Stimulated activated naive CD8-positive, alpha-beta T cell treated with anti-CD3 and anti-CD28 coated beads, Interleukin-15, amount 100 ng/mL, for 72 hours (primary cell): ENCODE measurements around the gene LDLR.
"Not testable (repeated sequence)": the region's sequence is repeated elsewhere in the genome, so short reads cannot be mapped to it uniquely, and the experiment has no call there.

Source experiments
- ATAC-seq: fragments of 150-1000 bp; cut with Tn5 transposase; 2 replicates; pipeline ENCODE4 v1.10.0; 2021; ENCODE audit warnings: mild to moderate bottlenecking, moderate library complexity
- DNase-seq, 2 donors: peaks; one replicate each; pipeline ENCODE4 v3.0.0; 2021 to 2022
- H3K27ac Mint-ChIP-seq, 2 donors: one replicate each; pipeline ENCODE4 v1.8.0; 2022; ENCODE audit warnings: mild to moderate bottlenecking in 2 of 2, mixed read lengths in 2 of 2, moderate library complexity in 2 of 2
- H3K27me3 Mint-ChIP-seq: one replicate; pipeline ENCODE4 v1.8.0; 2022; ENCODE audit warnings: mixed read lengths
- H3K4me1 Mint-ChIP-seq: one replicate; pipeline ENCODE4 v1.8.0; 2022; ENCODE audit warnings: mild to moderate bottlenecking, mixed read lengths
- H3K4me3 Mint-ChIP-seq, 2 donors: one replicate each; pipeline ENCODE4 v1.8.0; 2022; ENCODE audit warnings: mild to moderate bottlenecking in 2 of 2, mixed read lengths in 2 of 2, moderate library complexity in 1 of 2
- H3K9me3 Mint-ChIP-seq, 2 donors: one replicate each; pipeline ENCODE4 v1.8.0; 2022; ENCODE audit warnings: mixed read lengths in 2 of 2

Gene LDLR

DNA sequence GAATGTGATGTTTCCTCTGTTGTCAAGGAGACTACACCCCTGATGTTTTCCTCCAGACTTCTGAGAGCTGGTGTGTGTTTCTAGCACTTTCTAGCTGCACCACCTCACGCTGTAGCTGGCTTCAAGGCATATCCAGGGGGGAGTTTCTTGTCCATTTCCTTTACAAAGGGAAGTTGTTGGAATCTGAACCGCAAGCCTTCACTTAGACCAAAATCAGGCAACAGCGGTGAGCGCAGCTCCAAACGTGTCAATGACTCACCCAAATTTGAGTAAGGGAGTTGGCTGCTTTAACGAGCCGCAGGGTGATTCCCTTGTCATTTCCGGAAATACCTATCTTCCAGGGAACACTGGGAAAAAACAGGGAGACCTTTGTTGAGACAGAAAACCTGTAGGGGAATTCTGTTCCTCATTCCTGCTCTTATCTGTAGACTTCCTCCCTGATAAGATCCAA is 2.5 kb downstream of the LDLR start:
- no peak for ATAC-seq
- DNase-seq, result peak in 1 of 2 donors; percentile 43
- Mint-ChIP-seq H3K9me3 (peaks cover 0 to 5% of the 10 kb centered on the region in 2 donors), H3K27ac (peak overlapping the region; percentile 97 to 98), H3K4me1 (peaks cover 73% of the 10 kb centered on the region), H3K4me3 (peak overlapping the region; percentile 95 to 97), H3K27me3 (no peaks in the 10 kb centered on the region)

GRCh38 chr19:11092181-11092538 is 2.9 kb downstream of the LDLR start:
- ATAC-seq, result no peak
- peaks cover 77% of the 10 kb centered on the region for H3K4me1 Mint-ChIP-seq
- H3K4me3 Mint-ChIP-seq, result peak overlapping the region; percentile 62 to 95
- peaks cover 0 to 5% of the 10 kb centered on the region in 2 donors for H3K9me3 Mint-ChIP-seq
- peak in 1 of 2 donors; percentile 48 for DNase-seq
- no peaks in the 10 kb centered on the region for H3K27me3 Mint-ChIP-seq
- peak overlapping the region; percentile 87 to 97 for H3K27ac Mint-ChIP-seq

- peaks cover 78% of the 10 kb centered on the region for H3K4me1 Mint-ChIP-seq
- no peak for DNase-seq
- H3K27ac Mint-ChIP-seq, result peak overlapping the region in 1 of 2 donors; percentile 95
- H3K4me3 Mint-ChIP-seq, result peak overlapping the region; percentile 15 to 49
- H3K9me3 Mint-ChIP-seq, result peaks cover 0 to 5% of the 10 kb centered on the region in 2 donors
- no peak for ATAC-seq
- H3K27me3 Mint-ChIP-seq, result no peaks in the 10 kb centered on the region
Measured at GRCh38 chr19:11093689-11094238, 4.5 kb downstream of the LDLR start.

DNA sequence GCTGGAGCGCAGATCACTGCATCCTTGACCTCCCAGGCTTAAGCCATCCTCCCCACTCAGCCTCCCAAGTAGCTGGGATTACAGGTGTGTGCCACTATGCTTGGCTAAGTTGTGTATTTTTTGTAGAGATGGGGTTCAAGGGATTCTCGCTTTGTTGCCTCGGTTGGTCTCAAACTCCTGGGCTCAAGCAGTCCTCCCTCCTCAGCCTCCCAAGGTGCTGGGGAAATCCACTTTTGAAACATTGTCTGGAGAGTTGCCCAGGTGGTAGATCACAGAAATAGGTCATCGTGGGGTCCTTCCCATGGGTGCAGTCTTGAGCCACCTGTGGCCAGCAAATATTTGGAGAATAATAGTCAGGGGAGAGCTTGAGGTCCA is 5.2 kb downstream of the LDLR start:
- peak overlapping the region; percentile 84 to 95 for H3K27ac Mint-ChIP-seq
- no peaks in the 10 kb centered on the region for H3K27me3 Mint-ChIP-seq
- H3K9me3 Mint-ChIP-seq, result peaks cover 0 to 5% of the 10 kb centered on the region in 2 donors
- H3K4me1 Mint-ChIP-seq, result peaks cover 76% of the 10 kb centered on the region
- DNase-seq (no peak), ATAC-seq (no peak)
- H3K4me3 Mint-ChIP-seq, result peak overlapping the region; percentile 74 to 76

GRCh38 chr19:11096210-11096841 is 7.1 kb downstream of the LDLR start:
- H3K9me3 Mint-ChIP-seq, result peaks cover 0 to 5% of the 10 kb centered on the region in 2 donors
- peak overlapping the region; percentile 74 to 76 for H3K4me3 Mint-ChIP-seq
- H3K27me3 Mint-ChIP-seq, result no peaks in the 10 kb centered on the region
- peaks cover 76% of the 10 kb centered on the region for H3K4me1 Mint-ChIP-seq
- DNase-seq, result peak; percentile 54 to 60
- H3K27ac Mint-ChIP-seq, result peak overlapping the region; percentile 95
- ATAC-seq, result peak; percentile 65

DNA sequence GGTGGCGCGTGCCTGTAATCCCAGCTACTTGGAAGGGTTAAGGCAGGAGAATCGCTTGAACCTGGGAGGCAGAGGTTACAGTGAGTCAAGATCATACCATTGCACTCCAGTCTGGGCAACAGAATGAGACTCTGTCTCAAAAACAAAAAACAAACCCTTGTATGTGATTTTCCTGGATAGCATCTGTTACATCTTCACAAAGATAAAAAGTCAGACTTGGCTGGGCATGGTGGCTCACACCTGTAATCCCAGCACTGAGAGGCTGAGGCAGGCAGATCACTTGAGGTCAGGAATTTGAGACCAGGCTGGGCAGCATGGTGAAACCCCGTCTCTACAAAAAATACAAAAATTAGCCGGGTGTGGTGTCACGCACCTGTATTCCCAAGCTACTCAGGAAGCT is 8.1 kb downstream of the LDLR start:
- peaks cover 69% of the 10 kb centered on the region for H3K4me1 Mint-ChIP-seq
- not testable (repeated sequence) for H3K27me3 Mint-ChIP-seq, DNase-seq, H3K27ac Mint-ChIP-seq, H3K4me3 Mint-ChIP-seq, H3K9me3 Mint-ChIP-seq, ATAC-seq

DNA sequence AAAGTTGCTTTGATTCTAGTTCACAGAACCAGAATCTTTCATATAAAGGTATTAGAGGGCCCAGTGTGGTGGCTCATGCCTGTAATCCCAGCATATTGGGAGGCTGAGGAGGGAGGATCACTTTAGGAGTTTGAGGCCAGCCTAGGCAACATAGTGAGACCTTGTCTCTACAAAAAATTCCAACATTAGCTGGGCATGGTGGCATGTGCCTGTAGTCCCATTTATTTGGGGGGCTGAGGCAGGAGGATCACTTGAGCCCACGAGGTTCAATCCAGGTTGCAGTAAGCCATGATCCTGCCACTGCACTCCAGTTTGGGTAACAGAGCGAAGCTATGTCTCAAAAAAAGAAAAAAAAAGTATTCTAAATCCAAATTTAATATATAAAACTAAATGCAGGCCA is 9.1 kb downstream of the LDLR start:
- peaks cover 60% of the 10 kb centered on the region for H3K4me1 Mint-ChIP-seq
- no peak overlapping the region for H3K4me3 Mint-ChIP-seq
- peaks cover 0 to 5% of the 10 kb centered on the region in 2 donors for H3K9me3 Mint-ChIP-seq
- DNase-seq (no peak), ATAC-seq (no peak)
- no peak overlapping the region for H3K27ac Mint-ChIP-seq
- H3K27me3 Mint-ChIP-seq, result no peaks in the 10 kb centered on the region

- no peak for DNase-seq
- no peak for ATAC-seq
- Mint-ChIP-seq H3K4me1 (peaks cover 54% of the 10 kb centered on the region), H3K27me3 (no peaks in the 10 kb centered on the region), H3K4me3 (no peak overlapping the region), H3K9me3 (peaks cover 0 to 5% of the 10 kb centered on the region in 2 donors), H3K27ac (peak overlapping the region in 1 of 2 donors; percentile 88)
Measured at GRCh38 chr19:11098861-11099260, 9.6 kb downstream of the LDLR start.

- Mint-ChIP-seq H3K4me3 (no peak overlapping the region), H3K27ac (no peak overlapping the region), H3K27me3 (no peaks in the 10 kb centered on the region), H3K9me3 (peaks cover 0 to 5% of the 10 kb centered on the region in 2 donors), H3K4me1 (peaks cover 42% of the 10 kb centered on the region)
- DNase-seq (no peak), ATAC-seq (no peak)
Measured at GRCh38 chr19:11100049-11100448, 10.8 kb downstream of the LDLR start.

DNA sequence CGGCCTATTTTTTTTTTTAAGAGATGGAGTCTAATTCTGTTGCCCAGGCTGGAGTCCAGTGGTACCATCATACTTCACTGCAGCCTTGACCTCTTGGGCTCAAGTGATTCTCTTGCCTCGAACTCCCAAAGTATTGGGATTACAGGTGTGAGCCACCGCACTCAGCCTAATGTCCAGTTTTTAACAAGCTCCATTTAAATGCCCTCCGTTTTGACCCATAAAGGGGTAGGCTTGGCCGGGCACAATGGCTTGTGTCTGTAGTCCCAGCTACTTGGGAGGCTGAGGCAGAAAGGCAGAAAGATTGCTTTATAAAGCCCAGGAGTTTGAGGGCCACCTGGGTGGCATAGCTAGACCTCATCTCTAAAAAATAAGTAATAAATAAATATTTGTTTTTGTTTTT is 11.8 kb downstream of the LDLR start:
- no peak overlapping the region for H3K4me3 Mint-ChIP-seq
- no peak for ATAC-seq

DNA sequence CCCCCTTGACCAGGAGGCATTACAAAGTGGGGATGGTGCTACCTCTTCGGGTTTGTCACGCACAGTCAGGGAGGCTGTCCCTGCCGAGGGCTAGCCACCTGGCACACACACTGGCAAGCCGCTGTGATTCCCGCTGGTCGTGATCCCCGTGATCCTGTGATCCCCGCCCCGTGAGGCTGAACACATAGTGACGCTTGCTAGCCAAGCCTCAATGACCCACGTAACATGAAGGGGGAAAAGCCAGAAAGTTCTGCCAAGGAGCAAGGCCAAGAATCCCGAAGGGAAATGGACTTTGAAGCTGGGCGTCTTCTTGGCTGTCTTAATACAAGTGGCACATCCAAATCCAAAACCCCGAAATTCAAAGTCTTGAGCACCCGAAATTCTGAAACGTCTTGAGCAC is 13.7 kb downstream of the LDLR start:
- Mint-ChIP-seq H3K27ac (peak overlapping the region in 1 of 2 donors; percentile 54), H3K27me3 (no peaks in the 10 kb centered on the region), H3K4me1 (peaks cover 14% of the 10 kb centered on the region), H3K4me3 (no peak overlapping the region), H3K9me3 (no peaks in the 10 kb centered on the region)
- no peak for ATAC-seq
- no peak for DNase-seq

More for the DNA sequence above, 11.8 kb downstream of the LDLR start:
- Mint-ChIP-seq H3K4me1 (peaks cover 32% of the 10 kb centered on the region), H3K27ac (no peak overlapping the region), H3K9me3 (peaks cover 0 to 5% of the 10 kb centered on the region in 2 donors), H3K27me3 (no peaks in the 10 kb centered on the region)
- no peak for DNase-seq

DNA sequence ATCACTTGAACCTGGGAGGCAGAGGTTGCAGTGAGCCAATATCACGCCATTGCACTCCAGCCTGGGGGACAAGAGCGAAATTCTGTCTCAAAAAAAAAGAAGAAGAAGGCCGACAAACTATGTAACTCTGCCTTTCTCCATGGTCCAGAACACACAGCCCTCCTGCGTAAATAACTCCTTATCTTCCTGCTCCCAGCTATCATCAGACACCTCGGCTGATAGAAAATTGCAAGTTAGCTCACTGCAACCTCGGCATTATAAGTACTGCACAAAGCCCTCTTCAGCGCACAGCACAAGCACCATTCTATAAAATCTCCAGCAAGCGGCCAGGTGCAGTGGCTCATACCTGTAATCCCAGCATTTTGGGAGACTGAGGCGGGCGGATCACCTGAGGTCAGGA is 14.4 kb downstream of the LDLR start:
- not testable (repeated sequence) for DNase-seq, ATAC-seq, H3K9me3 Mint-ChIP-seq, H3K4me3 Mint-ChIP-seq, H3K27me3 Mint-ChIP-seq, H3K27ac Mint-ChIP-seq
- H3K4me1 Mint-ChIP-seq, result peaks cover 14% of the 10 kb centered on the region

- H3K9me3 Mint-ChIP-seq, result no peaks in the 10 kb centered on the region
- H3K27me3 Mint-ChIP-seq, result no peaks in the 10 kb centered on the region
- H3K4me3 Mint-ChIP-seq, result no peak overlapping the region
- no peak for ATAC-seq
- no peak overlapping the region for H3K27ac Mint-ChIP-seq
- peaks cover 2% of the 10 kb centered on the region for H3K4me1 Mint-ChIP-seq
- no peak for DNase-seq
Measured at GRCh38 chr19:11105014-11105636, 15.9 kb downstream of the LDLR start.

- Mint-ChIP-seq H3K27me3 (no peaks in the 10 kb centered on the region), H3K27ac (no peak overlapping the region), H3K9me3 (no peaks in the 10 kb centered on the region), H3K4me1 (no peaks in the 10 kb centered on the region), H3K4me3 (no peak overlapping the region)
- no peak for DNase-seq
- no peak for ATAC-seq
Measured at GRCh38 chr19:11106477-11106876, 17.2 kb downstream of the LDLR start.

DNA sequence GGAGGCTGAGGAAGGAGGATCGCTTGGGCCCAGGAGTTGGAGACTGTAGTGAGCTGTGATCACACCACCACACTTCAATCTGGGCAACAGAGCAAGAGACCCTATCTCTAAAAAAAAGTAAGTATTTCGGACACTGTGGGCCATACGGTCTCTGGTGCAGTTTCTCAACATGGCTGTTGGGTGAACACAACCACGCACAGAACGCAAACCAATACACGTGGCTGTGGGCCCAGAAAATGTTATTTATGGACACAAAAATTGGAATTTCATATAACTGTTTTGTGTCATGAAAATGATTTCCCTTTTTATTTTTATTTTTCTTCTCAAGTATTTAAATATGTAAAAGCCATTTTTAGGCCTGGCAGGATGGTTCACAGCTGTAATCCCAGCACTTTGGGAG is 19.5 kb downstream of the LDLR start:
- H3K27me3 Mint-ChIP-seq, result no peaks in the 10 kb centered on the region
- no peaks in the 10 kb centered on the region for H3K4me1 Mint-ChIP-seq
- H3K9me3 Mint-ChIP-seq, result no peaks in the 10 kb centered on the region
- no peak for DNase-seq
- ATAC-seq, result no peak
- H3K4me3 Mint-ChIP-seq, result no peak overlapping the region
- H3K27ac Mint-ChIP-seq, result peak overlapping the region in 1 of 2 donors; percentile 34

DNA sequence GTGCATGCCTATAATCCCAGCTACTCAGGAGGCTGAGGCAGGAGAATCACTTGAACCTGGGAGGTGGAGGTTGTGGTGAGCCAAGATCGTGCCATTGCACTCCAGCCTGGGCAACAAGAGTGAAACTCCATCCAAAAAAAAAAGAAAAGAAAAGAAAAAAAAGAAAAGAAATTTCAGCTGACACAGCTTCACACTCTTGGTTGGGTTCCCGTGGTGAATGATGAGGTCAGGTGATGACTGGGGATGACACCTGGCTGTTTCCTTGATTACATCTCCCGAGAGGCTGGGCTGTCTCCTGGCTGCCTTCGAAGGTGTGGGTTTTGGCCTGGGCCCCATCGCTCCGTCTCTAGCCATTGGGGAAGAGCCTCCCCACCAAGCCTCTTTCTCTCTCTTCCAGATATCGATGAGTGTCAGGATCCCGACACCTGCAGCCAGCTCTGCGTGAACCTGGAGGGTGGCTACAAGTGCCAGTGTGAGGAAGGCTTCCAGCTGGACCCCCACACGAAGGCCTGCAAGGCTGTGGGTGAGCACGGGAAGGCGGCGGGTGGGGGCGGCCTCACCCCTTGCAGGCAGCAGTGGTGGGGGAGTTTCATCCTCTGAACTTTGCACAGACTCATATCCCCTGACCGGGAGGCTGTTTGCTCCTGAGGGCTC is 22.0 kb downstream of the LDLR start:
- Mint-ChIP-seq H3K4me3 (no peak overlapping the region), H3K4me1 (no peaks in the 10 kb centered on the region), H3K9me3 (no peaks in the 10 kb centered on the region), H3K27me3 (no peaks in the 10 kb centered on the region), H3K27ac (peak overlapping the region in 1 of 2 donors; percentile 74)
- no peak for DNase-seq
- no peak for ATAC-seq
